Loucy (cell line): ENCODE results near the gene MON2.

ENCODE experiments used
- H2AFZ ChIP-seq: fragments of 200-600 bp; sonication (generic); 2 replicates; pipeline ENCODE4 v1.6.0; 2016; ENCODE audit warnings: antibody characterized with exemption, mild to moderate bottlenecking, low read length, moderate library complexity
- H3F3A ChIP-seq: fragments of 200-600 bp; 2 replicates; pipeline ENCODE4 v1.6.0; 2016; ENCODE audit warnings: antibody characterized with exemption, low read depth, mild to moderate bottlenecking
- H3K27me3 ChIP-seq: fragments of 200-600 bp; sonication (generic); 2 replicates; pipeline ENCODE4 v1.6.1; 2014; ENCODE audit warnings: low read length, mild to moderate bottlenecking; ENCODE audit not compliant: insufficient read depth, poor library complexity, severe bottlenecking
- H3K36me3 ChIP-seq: fragments of 200-600 bp; sonication (generic); 2 replicates; pipeline ENCODE4 v1.6.1; 2016; ENCODE audit warnings: low read length; ENCODE audit not compliant: insufficient read depth
- H3K4me1 ChIP-seq: fragments of 200-600 bp; sonication (generic); 2 replicates; pipeline ENCODE4 v1.5.1; 2014; ENCODE audit warnings: low read length, mild to moderate bottlenecking; ENCODE audit not compliant: insufficient read depth, poor library complexity, severe bottlenecking
- H3K4me2 ChIP-seq: fragments of 200-600 bp; sonication (generic); 2 replicates; pipeline ENCODE4 v1.6.0; 2014; ENCODE audit warnings: antibody characterized with exemption, low read length, low read depth, mild to moderate bottlenecking; ENCODE audit not compliant: poor library complexity, severe bottlenecking
- H3K4me3 ChIP-seq: fragments of 200-600 bp; sonication (generic); 2 replicates; pipeline ENCODE4 v1.5.1; 2014; ENCODE audit warnings: low read length, mild to moderate bottlenecking, mixed read lengths; ENCODE audit not compliant: poor library complexity, severe bottlenecking
- H3K79me2 ChIP-seq: fragments of 200-600 bp; sonication (generic); 2 replicates; pipeline ENCODE4 v1.6.1; 2014; ENCODE audit warnings: low read length; ENCODE audit not compliant: insufficient read depth
- H3K9ac ChIP-seq: fragments of 200-600 bp; sonication (generic); 2 replicates; pipeline ENCODE4 v1.6.0; 2014; ENCODE audit warnings: mild to moderate bottlenecking, low read depth, low read length, moderate library complexity; ENCODE audit not compliant: poor library complexity, severe bottlenecking
- H3K9me2 ChIP-seq: fragments of 200-600 bp; sonication (generic); replicated peaks from 2 replicates; pipeline ENCODE4 v1.6.1; 2016; ENCODE audit warnings: low read depth, low read length, mixed read lengths
- H3K9me3 ChIP-seq: fragments of 200-600 bp; sonication (generic); 2 replicates; pipeline ENCODE4 v1.6.1; 2014; ENCODE audit warnings: mild to moderate bottlenecking, antibody characterized with exemption, low read length, low read depth; ENCODE audit not compliant: insufficient read depth
- H4K20me1 ChIP-seq: fragments of 200-600 bp; sonication (generic); 2 replicates; pipeline ENCODE4 v1.6.0; 2014; ENCODE audit warnings: antibody characterized with exemption, low read length, mild to moderate bottlenecking; ENCODE audit not compliant: insufficient read depth, poor library complexity, severe bottlenecking
- CTCF ChIP-seq: fragments of 200-600 bp; sonication (generic); conservative IDR thresholded peaks from 2 replicates; pipeline ENCODE4 v1.5.1; 2014; ENCODE audit warnings: mild to moderate bottlenecking, antibody characterized with exemption, low read length
- EZH2phosphoT487 ChIP-seq: fragments of 200-600 bp; IDR thresholded peaks from 2 replicates; pipeline ENCODE4 v1.6.1; 2018; ENCODE audit warnings: antibody characterized with exemption, mild to moderate bottlenecking, moderate library complexity, borderline replicate concordance

The MON2 gene

DNA sequence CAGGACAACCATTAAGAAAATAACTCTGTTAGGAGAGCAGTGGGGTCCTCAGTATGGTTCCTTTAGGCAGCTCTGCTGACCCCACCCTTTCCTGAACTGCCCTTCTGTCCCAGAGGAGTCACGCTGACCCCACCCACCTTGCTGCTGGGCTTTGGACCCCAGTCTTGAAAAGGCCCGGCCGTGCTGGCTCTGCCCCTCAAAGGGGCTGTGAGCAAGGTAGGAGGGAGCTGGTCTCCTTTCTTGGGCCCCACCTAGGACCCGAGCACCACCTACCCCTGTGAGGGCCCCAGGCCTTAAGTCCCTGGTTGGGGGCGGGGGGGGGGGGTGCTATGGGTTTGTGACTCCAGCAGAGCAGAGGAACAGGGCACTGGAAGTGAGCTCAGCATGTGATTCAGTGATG is 171.1 kb downstream of the MON2 start:
- Histone ChIP-seq H3K9ac (no peak overlapping the region), H3K36me3 (no peaks in the 10 kb centered on the region), H3K4me2 (no peak overlapping the region), H3K27me3 (no peaks in the 10 kb centered on the region), H3K9me2 (no peaks in the 10 kb centered on the region), H3F3A (no peaks in the 10 kb centered on the region), H4K20me1 (no peaks in the 10 kb centered on the region), H3K79me2 (no peaks in the 10 kb centered on the region), H3K9me3 (no peaks in the 10 kb centered on the region), H3K4me1 (peaks cover 19% of the 10 kb centered on the region), H3K4me3 (no peak overlapping the region), H2AFZ (no peak overlapping the region)
- TF ChIP-seq CTCF (no peak), EZH2phosphoT487 (no peak)

GRCh38 chr12:62640910-62641448 is 174.4 kb downstream of the MON2 start:
- no peaks in the 10 kb centered on the region; the same call in 1 of the 2 replicates for H3K36me3 ChIP-seq
- H3K9ac ChIP-seq = no peak overlapping the region
- H3K4me1 ChIP-seq = peaks cover 27% of the 10 kb centered on the region
- H3F3A ChIP-seq = no peaks in the 10 kb centered on the region
- no peaks in the 10 kb centered on the region for H3K27me3 ChIP-seq
- H3K4me2 ChIP-seq = peak overlapping the region; percentile 48
- no peak overlapping the region for H2AFZ ChIP-seq
- TF ChIP-seq CTCF (no peak), EZH2phosphoT487 (no peak)
- no peak overlapping the region for H3K4me3 ChIP-seq
- H3K9me2 ChIP-seq = no peaks in the 10 kb centered on the region
- no peaks in the 10 kb centered on the region for H3K79me2 ChIP-seq
- no peaks in the 10 kb centered on the region for H4K20me1 ChIP-seq
- H3K9me3 ChIP-seq = no peaks in the 10 kb centered on the region

DNA sequence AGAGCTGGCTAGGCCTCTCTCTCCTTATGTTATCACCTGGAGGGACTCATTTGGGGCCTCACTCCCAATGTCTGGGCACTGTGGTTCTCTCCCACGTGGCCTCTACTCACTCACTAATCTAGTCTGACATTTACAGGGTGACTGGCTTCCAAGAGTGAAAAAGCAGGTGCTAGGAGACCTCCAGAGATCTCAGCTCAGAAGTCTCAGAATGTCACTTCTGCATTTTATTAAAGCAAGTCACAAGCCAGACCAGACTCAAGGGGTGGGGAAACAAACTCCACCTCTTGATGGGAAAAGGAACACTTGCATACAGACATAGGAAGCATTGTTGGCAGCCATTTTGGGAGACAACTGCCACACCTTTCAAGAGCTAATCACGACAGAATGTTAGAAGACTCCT is 175.9 kb downstream of the MON2 start:
- no peaks in the 10 kb centered on the region for H4K20me1 ChIP-seq
- no peaks in the 10 kb centered on the region for H3F3A ChIP-seq

More for the DNA sequence above, 175.9 kb downstream of the MON2 start:
- no peaks in the 10 kb centered on the region for H3K79me2 ChIP-seq
- no peak overlapping the region for H3K9ac ChIP-seq
- peaks cover 27% of the 10 kb centered on the region for H3K4me1 ChIP-seq
- H3K36me3 ChIP-seq = peaks cover 3% of the 10 kb centered on the region; the same call in 1 of the 2 replicates
- no peaks in the 10 kb centered on the region for H3K27me3 ChIP-seq
- H3K4me2 ChIP-seq = no peak overlapping the region
- TF ChIP-seq CTCF (no peak), EZH2phosphoT487 (no peak)
- H3K4me3 ChIP-seq = no peak overlapping the region
- no peak overlapping the region for H2AFZ ChIP-seq
- H3K9me3 ChIP-seq = no peaks in the 10 kb centered on the region
- no peaks in the 10 kb centered on the region for H3K9me2 ChIP-seq
